Activated T-helper 2 cell treated with anti-CD3 and anti-CD28 coated beads, Interferon-gamma antibody, Interleukin-2, Interleukin-4, amounts not matched to agents 10 μg/mL and 5 μg/mL and 100 μg/mL, durations not matched to agents 14 hours and 24 hours and 36 hours (primary cell): ENCODE results near the gene RPS19BP1. TPM values are rescaled to one million over a fixed set of nuclear protein-coding genes. Genes with fewer than 3 reads are reported as not detected.

Experiments
- DNase-seq: peaks from one replicate; pipeline ENCODE4 v3.0.0; 2021; ENCODE audit warnings: low spot score
- H3K27ac Mint-ChIP-seq: one replicate; pipeline ENCODE4 v1.8.0; 2021; ENCODE audit warnings: mixed read lengths
- H3K27me3 Mint-ChIP-seq: one replicate; pipeline ENCODE4 v1.8.0; 2021; ENCODE audit warnings: low read depth, mixed read lengths
- H3K36me3 Mint-ChIP-seq: one replicate; pipeline ENCODE4 v1.8.0; 2021; ENCODE audit warnings: low read depth, mixed read lengths
- H3K4me1 Mint-ChIP-seq: one replicate; pipeline ENCODE4 v1.8.0; 2021; ENCODE audit warnings: low read depth, mixed read lengths
- H3K4me3 Mint-ChIP-seq: one replicate; pipeline ENCODE4 v1.8.0; 2021; ENCODE audit warnings: low read depth, mild to moderate bottlenecking, moderate library complexity, mixed read lengths
- H3K9me3 Mint-ChIP-seq: one replicate; pipeline ENCODE4 v1.8.0; 2021; ENCODE audit warnings: mixed read lengths
- intact Hi-C: fragments of 100-400 bp; cut with micrococcal nuclease; formaldehyde crosslinking; loops from one replicate; pipeline ENCODE4 v1.15.1; 2023
- total RNA-seq: library from RNA; stranded (reverse); gene quantifications from 2 replicates; pipeline ENCODE4 v1.2.3, GENCODE V29; 2022

RPS19BP1 gene
- total RNA-seq, 1 donor from 2014 or later: 78.4 TPM

DNA sequence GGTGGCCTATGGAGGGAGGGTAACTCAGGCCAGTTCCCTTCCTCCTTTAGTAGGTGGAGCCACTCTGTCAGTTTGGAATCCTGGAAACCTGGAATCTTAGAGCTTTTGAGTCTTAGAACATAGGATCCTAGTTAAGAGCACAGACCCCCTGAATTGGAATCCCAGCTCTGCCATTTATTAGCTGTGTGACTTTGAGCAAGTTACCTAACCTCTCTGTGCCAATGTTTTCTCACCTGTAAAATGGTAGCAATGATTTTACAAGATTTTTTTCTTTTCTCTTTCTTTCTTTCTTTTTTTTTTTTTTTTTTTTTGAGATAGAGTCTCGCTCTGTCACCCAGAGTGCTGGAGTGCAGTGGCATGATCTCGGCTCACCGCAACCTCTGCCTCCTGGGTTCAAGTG lies 20.9 kb upstream of the RPS19BP1 start:
- Mint-ChIP-seq H3K27ac (no peak overlapping the region), H3K4me1 (peaks cover 2% of the 10 kb centered on the region), H3K9me3 (no peaks in the 10 kb centered on the region), H3K4me3 (no peak overlapping the region), H3K27me3 (peaks cover 47% of the 10 kb centered on the region), H3K36me3 (no peaks in the 10 kb centered on the region)
- no peak for DNase-seq
- intact Hi-C loops: no loop called here

DNA sequence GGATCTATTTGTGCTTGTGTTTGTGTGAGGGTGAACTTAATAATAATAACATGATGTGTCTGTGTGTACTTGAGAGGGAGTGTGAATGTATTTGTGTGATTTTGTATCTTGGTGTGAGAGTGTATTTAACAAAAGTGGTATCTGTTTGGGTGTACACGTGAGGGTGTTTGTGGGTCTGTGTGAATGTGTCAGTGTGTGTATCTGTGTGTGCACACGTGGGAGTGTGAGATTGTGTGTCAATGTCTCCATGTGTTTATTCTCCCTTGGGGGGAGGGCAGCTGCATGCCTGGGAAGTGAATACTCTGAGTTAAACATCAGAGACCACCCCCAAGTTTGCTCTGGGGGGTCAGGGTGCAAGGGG lies 15.0 kb upstream of the RPS19BP1 start:
- intact Hi-C loops: no loop called here
- Mint-ChIP-seq H3K4me1 (peaks cover 6% of the 10 kb centered on the region), H3K36me3 (no peaks in the 10 kb centered on the region), H3K27me3 (peaks cover 35% of the 10 kb centered on the region), H3K27ac (no peak overlapping the region), H3K4me3 (no peak overlapping the region), H3K9me3 (no peaks in the 10 kb centered on the region)
- DNase-seq: no peak

DNA sequence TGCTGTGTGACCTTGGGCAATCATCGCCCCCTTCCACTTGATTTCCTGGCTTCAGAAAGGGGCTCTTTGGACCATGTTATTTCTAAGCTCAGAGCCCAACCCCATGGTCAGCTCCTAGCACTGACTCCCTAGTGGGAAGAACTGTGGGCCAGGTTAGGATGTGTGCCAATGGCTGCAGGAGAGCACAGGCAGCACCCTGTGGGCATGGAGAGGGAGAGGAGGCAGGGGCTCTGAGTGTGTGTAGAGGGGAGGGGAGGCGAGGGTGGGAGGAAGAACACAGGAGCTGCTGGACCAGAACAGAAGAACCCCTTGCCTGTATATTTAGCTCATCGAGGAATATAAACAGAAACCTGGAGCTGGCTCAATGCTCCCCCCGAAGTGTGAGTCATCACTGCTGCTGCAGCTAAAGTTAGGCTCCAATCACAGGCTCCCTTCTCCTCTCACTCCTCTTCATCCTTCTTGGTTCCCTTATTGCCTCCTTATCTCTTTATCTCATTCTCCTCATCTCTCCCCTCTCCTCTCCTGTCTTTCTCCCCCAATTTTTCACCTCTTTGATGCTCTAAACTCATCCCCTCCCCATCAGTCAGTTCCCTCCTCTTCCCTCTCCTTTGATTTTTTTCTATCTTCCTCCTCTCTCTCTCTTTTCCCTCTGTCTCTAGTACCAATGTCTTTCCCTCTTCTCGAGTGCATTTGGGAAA lies 14.5 kb upstream of the RPS19BP1 start:
- intact Hi-C loops: no loop called here
- no peak for DNase-seq
- H3K27me3 Mint-ChIP-seq: peaks cover 35% of the 10 kb centered on the region
- H3K36me3 Mint-ChIP-seq: no peaks in the 10 kb centered on the region
- H3K27ac Mint-ChIP-seq: no peak overlapping the region
- H3K4me1 Mint-ChIP-seq: peaks cover 6% of the 10 kb centered on the region
- H3K4me3 Mint-ChIP-seq: no peak overlapping the region
- H3K9me3 Mint-ChIP-seq: no peaks in the 10 kb centered on the region

DNA sequence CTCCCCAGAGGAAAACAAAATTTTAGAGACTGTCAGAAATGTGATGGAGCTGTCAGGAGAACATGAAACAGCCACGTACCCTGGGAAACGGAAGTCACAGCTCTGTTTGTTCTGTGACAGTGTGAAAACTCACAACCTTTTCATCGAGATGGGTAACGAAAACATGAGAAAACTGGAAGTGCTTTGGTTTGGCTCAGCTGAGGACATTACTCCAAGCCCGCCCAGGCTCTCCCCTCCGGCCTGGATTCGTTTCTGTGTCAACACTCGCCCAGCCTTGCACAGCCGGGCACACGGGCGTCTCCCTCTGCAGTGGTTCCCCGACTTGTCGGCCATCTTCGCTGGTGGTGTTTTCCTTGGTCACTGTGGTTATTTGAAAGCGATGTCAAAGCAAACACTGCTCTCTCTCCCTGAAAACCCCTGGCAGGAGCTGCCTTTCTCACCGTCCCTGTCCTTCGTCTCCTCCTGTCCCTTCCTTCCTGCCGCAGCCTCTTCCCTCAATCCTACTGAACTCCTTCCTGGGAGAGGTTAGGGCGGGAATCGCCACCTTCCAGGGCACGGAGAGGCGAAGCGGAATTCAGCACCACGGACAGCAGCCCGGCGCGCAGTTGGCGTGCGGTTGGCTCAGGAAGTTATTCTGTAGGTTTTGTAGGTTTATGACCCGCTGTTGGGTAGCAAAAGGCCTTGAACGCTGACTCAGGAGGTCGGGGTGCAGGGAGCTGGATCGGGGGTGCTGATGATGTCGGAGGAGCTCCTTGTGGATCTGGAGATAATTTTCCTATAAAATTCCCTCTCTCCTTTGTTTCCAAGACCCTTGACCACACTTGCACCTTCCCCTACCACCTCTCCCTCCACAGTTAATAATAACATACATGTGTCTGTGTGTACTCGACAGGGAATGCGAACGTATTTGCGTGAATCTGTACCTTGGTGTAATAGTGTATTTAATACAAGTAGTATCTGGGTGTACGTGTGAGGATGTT lies 13.1 kb upstream of the RPS19BP1 start:
- intact Hi-C loops: no loop called here
- no peaks in the 10 kb centered on the region for H3K9me3 Mint-ChIP-seq
- no peak overlapping the region for H3K27ac Mint-ChIP-seq

DNA sequence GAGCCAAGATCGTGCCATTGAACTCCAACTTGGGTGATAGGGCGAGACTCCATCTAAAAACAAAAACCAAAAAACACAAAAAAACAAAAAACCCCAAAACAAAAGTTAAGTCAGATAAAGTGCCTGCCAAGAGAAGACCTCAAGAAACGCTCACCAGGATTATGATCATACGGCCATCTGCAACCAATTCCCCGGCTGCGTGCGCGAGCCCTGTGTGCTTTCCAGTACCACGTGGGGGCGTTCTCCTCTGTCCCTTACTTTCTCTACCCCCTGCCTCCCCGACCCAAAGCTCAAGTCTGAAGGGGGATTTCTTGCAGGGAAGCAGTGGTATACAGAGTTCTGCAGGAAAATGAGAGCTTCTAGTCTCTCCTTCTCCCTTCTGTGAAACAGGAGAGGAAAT lies 10.5 kb upstream of the RPS19BP1 start:
- Mint-ChIP-seq H3K9me3 (no peaks in the 10 kb centered on the region), H3K27ac (no peak overlapping the region), H3K4me1 (peaks cover 6% of the 10 kb centered on the region), H3K4me3 (no peak overlapping the region), H3K36me3 (no peaks in the 10 kb centered on the region), H3K27me3 (peaks cover 28% of the 10 kb centered on the region)
- no peak for DNase-seq
- intact Hi-C loops: no loop called here

More for the DNA sequence above, 13.1 kb upstream of the RPS19BP1 start:
- Mint-ChIP-seq H3K4me3 (no peak overlapping the region), H3K4me1 (peaks cover 6% of the 10 kb centered on the region), H3K27me3 (peaks cover 32% of the 10 kb centered on the region), H3K36me3 (no peaks in the 10 kb centered on the region)
- peak; percentile 56 for DNase-seq

DNA sequence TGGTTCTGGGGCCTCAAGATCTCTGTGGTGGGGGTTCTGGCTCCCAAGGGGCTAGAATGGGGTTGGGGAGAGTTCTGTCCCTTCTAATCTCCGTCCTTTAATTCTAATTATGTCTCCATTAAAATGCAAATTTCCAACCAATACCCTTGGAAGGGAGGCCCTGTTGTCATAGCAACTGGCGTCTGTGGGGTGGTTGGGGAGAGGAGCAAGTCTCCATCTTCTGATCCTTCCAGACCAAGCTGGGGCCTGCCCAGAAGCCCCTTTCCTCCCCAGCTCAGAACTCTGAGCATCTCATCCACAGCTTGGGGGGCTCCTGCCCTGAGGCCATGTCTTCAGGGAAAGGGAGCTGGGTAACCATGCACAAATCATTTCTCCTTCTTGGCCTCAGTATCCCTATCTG lies 5.4 kb upstream of the RPS19BP1 start:
- Mint-ChIP-seq H3K9me3 (no peaks in the 10 kb centered on the region), H3K27ac (no peak overlapping the region), H3K4me3 (no peak overlapping the region), H3K4me1 (peaks cover 5% of the 10 kb centered on the region), H3K27me3 (peaks cover 5% of the 10 kb centered on the region), H3K36me3 (no peaks in the 10 kb centered on the region)
- DNase-seq: no peak
- intact Hi-C loops: no loop called here

DNA sequence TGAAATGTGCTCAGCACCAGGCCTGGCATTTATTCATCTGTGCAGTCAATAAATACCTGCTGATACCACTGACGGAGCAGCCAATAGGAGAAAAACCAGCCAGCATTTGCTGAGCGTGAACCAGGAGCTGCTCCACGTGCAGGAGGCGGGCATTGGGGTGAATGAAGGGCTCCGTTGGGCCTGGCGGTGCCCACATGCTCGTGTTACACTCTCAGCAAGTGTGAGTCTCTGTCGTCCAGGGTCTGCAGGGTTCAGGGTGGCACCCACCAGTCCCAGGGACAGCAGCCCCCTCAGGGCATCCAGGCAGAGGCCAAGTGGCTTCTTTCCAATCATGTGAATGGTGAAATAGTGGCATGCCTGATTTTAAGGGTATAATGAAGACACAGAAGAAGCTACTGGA lies 4.2 kb upstream of the RPS19BP1 start:
- H3K4me1 Mint-ChIP-seq: peaks cover 12% of the 10 kb centered on the region
- H3K9me3 Mint-ChIP-seq: no peaks in the 10 kb centered on the region
- H3K27ac Mint-ChIP-seq: no peak overlapping the region
- H3K27me3 Mint-ChIP-seq: peaks cover 2% of the 10 kb centered on the region
- intact Hi-C loops: loop anchor here (1.0 kb wide), 1 partner anchor 18 kb away; no protein-coding TSS in a partner anchor
- peaks cover 9% of the 10 kb centered on the region for H3K36me3 Mint-ChIP-seq
- no peak for DNase-seq
- no peak overlapping the region for H3K4me3 Mint-ChIP-seq

DNA sequence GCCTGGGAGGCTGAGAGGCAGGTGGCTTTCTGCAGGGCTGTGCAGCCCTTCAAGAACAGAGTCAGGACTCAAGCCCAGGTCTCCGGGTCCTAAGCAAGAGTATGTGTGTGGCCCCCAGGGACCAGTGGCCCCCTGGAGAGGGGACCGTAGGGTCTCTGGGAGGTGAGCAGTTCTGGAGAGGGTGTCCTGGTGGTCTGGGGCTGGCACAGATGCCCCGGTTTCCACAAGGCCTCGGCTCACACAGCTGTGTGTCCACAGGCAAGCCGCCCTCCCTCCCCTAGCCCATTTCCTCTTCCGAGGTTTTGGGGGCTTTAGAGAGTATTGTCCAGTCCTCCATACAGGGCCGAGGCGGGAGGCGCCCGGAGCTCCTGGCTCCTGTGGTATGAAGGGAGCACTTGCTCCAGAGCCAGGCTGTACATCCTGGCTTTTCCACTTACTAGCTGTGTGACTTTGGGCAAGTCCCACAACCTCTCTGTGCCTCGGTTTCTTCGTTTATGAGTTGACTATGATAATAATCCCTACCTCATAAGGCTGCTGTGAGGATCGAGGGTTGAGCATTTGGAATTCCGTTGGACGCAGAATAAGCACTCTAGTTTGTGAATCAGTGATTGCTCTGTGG lies 3.4 kb upstream of the RPS19BP1 start:
- Mint-ChIP-seq H3K4me1 (peaks cover 19% of the 10 kb centered on the region), H3K4me3 (no peak overlapping the region), H3K36me3 (peaks cover 17% of the 10 kb centered on the region), H3K27me3 (no peaks in the 10 kb centered on the region), H3K27ac (no peak overlapping the region), H3K9me3 (no peaks in the 10 kb centered on the region)
- DNase-seq: no peak
- intact Hi-C loops: loop anchor here (1.0 kb wide), 1 partner anchor 18 kb away; no protein-coding TSS in a partner anchor

DNA sequence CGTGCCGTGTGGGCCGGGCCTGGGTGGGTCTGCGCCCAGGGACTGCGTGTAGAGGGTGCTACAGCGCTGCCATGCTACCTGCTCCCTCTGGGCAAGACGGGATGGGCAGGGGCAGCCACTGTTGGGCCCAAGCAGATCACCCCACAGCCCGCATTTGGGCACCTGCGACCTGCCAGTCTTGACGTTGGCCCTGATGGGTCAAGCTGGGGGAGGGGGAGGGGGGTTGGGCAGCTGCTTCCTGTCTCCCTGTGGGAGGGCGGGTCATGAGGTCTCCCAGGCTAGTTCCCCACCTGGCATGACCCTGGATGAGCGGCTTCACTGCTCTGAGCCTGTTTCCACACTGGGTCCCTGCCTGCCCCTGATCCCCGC lies 2.8 kb upstream of the RPS19BP1 start:
- no peak overlapping the region for H3K4me3 Mint-ChIP-seq
- peaks cover 24% of the 10 kb centered on the region for H3K4me1 Mint-ChIP-seq
- peaks cover 23% of the 10 kb centered on the region for H3K36me3 Mint-ChIP-seq
- DNase-seq: no peak
- no peaks in the 10 kb centered on the region for H3K27me3 Mint-ChIP-seq
- no peaks in the 10 kb centered on the region for H3K9me3 Mint-ChIP-seq
- intact Hi-C loops: no loop called here
- no peak overlapping the region for H3K27ac Mint-ChIP-seq

DNA sequence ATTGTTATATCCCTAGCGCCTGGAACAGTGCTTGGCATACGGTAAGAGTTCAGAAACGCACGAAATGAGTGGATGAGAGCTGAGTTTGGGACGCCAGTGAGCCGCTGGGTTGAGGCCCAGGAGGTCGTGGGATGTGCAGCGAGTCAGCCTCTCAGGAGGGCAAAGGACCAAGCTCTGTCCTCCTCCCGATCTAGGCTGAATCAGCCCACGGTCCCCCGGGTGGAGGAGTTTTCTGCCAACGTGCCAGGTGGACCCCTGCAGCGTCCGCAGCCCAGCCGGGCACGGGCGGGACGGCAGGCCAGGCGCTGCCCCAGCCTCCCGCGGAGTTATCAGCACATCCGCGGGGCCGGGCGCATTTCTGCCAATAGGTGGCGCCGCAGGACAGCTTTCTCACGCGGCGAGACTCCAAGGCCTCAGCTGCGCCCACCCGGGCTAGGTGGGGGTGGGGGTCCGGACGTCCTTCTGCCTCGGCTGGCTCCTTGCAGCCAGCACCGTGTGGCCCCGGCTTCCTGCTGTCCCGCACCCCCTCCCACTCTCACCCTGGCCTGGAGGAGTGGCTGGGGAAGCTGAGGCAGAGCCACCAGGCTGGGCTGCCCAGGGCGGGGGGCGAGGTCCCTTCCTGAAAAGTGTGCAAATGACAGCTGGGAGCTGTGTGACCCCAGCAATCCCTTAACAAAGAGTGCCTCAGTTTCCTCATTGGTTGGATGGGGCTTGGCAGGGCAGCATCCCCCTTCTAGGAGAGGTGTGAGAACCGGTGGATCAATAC lies 2.2 kb upstream of the RPS19BP1 start:
- peak; percentile 62 for DNase-seq
- H3K4me1 Mint-ChIP-seq: peaks cover 30% of the 10 kb centered on the region
- no peak overlapping the region for H3K27ac Mint-ChIP-seq
- intact Hi-C loops: loop anchor here (5.0 kb wide), 3 partner anchors 398 to 1418 kb away; partner anchors contain the start of genes RBX1 and TNRC6B
- no peaks in the 10 kb centered on the region for H3K9me3 Mint-ChIP-seq
- H3K4me3 Mint-ChIP-seq: no peak overlapping the region
- H3K27me3 Mint-ChIP-seq: no peaks in the 10 kb centered on the region
- H3K36me3 Mint-ChIP-seq: peaks cover 28% of the 10 kb centered on the region

DNA sequence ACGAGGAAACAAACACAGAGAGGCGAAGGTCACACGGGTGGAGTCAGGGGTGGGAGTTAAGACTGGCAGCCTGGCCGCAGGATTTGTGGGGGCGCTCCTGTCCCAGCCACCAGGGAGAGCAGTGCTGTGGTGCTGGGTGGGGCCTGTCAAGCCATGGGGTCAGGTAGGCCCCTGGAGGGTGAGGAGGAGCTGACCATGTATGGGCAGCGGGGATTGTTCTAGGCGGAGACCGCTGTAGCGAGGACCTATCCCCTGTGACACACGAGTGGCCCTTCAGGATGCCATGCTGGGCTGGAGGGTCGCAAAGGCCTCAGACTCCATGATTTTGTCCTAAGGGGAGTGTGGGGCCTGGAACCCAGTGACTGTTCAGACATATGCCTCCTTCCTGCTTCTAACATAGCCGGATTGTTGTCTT lies 1.6 kb upstream of the RPS19BP1 start:
- DNase-seq: no peak
- H3K4me3 Mint-ChIP-seq: no peak overlapping the region
- no peak overlapping the region for H3K27ac Mint-ChIP-seq
- peaks cover 35% of the 10 kb centered on the region for H3K36me3 Mint-ChIP-seq
- intact Hi-C loops: loop anchor here (5.0 kb wide), 3 partner anchors 398 to 1418 kb away; partner anchors contain the start of genes RBX1 and TNRC6B
- H3K9me3 Mint-ChIP-seq: no peaks in the 10 kb centered on the region
- peaks cover 36% of the 10 kb centered on the region for H3K4me1 Mint-ChIP-seq
- H3K27me3 Mint-ChIP-seq: no peaks in the 10 kb centered on the region

DNA sequence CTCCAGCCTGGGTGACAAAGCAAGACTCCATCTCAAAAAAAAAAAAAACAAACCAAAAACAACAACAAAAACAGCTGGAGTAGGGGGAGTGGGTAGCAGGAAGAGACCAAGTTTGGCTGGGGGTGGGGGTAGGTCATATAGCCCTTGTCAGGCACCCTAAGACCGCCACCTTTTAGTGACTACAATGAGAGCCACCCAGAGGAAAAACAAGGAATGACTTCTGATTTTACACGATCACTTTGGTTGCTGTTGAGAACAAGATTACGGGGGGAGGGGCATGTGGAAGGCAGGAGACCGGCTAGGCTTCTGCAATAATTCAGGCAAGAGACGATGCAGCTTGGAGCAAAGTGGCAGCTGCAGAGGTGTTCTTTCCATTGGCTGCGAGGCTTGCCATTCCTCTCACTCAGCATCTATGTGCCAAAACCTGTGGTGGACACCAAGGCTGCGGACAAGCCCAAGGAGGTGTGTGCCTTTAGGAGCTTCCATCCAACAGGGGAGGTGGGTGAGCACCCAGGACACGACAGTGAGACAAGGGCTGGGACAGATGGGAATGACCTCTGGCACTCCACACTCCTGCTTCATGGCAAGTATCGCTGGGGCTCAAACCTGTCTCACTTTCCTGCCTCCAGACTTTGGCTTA lies 1.7 kb downstream of the RPS19BP1 start:
- DNase-seq: no peak
- intact Hi-C loops: loop anchor here (5.0 kb wide), 3 partner anchors 401 to 1421 kb away; partner anchors contain the start of genes RBX1 and TNRC6B

More for the DNA sequence above, 1.7 kb downstream of the RPS19BP1 start:
- Mint-ChIP-seq H3K4me1 (peaks cover 54% of the 10 kb centered on the region), H3K36me3 (peaks cover 58% of the 10 kb centered on the region), H3K27ac (no peak overlapping the region), H3K4me3 (peak overlapping the region; percentile 96), H3K9me3 (no peaks in the 10 kb centered on the region), H3K27me3 (no peaks in the 10 kb centered on the region)
